KMS-11 (cell line): ENCODE measurements around the gene CD3E.

Experiments used
- H2AFZ ChIP-seq: fragments of 200-600 bp; sonication (generic); 2 replicates; pipeline ENCODE4 v1.6.1; 2016; ENCODE audit warnings: antibody characterized with exemption, mixed run types, low read depth
- H3K27ac ChIP-seq: fragments of 200-600 bp; sonication (generic); 2 replicates; pipeline ENCODE4 v1.6.1; 2016; ENCODE audit warnings: mild to moderate bottlenecking, mixed run types
- H3K27me3 ChIP-seq: fragments of 200-600 bp; sonication (generic); 2 replicates; pipeline ENCODE4 v1.6.1; 2017; ENCODE audit warnings: mild to moderate bottlenecking, low read depth, mixed run types, moderate library complexity; ENCODE audit not compliant: insufficient read depth
- H3K36me3 ChIP-seq: fragments of 200-600 bp; sonication (generic); 2 replicates; pipeline ENCODE4 v1.6.1; 2017; ENCODE audit warnings: mild to moderate bottlenecking, mixed run types; ENCODE audit not compliant: insufficient read depth
- H3K4me1 ChIP-seq: fragments of 200-600 bp; sonication (generic); 2 replicates; pipeline ENCODE4 v1.6.1; 2016; ENCODE audit warnings: mild to moderate bottlenecking, low read depth, mixed run types; ENCODE audit not compliant: poor library complexity, severe bottlenecking
- H3K4me2 ChIP-seq: fragments of 200-600 bp; sonication (generic); 2 replicates; pipeline ENCODE4 v1.7.0; 2016; ENCODE audit warnings: mild to moderate bottlenecking, mixed run types
- H3K4me3 ChIP-seq: fragments of 200-600 bp; sonication (generic); IDR thresholded peaks from 2 replicates; pipeline ENCODE4 v1.6.1; 2017; ENCODE audit warnings: low read depth, low read length, mixed read lengths; ENCODE audit not compliant: insufficient read depth
- H3K79me2 ChIP-seq: fragments of 200-600 bp; sonication (generic); 2 replicates; pipeline ENCODE4 v1.6.1; 2016; ENCODE audit warnings: low read depth, mixed run types; ENCODE audit not compliant: insufficient read depth
- H3K9ac ChIP-seq: fragments of 200-600 bp; sonication (generic); 2 replicates; pipeline ENCODE4 v1.6.1; 2016; ENCODE audit warnings: mild to moderate bottlenecking, mixed run types
- H4K20me1 ChIP-seq: fragments of 200-600 bp; sonication (generic); 2 replicates; pipeline ENCODE4 v1.6.1; 2016; ENCODE audit warnings: mild to moderate bottlenecking, mixed run types; ENCODE audit not compliant: insufficient read depth
- TF ChIP-seq, protein P1 (sequence below): fragments of 200-600 bp; sonication (generic); conservative IDR thresholded peaks from 2 replicates; pipeline ENCODE4 v1.6.1; 2017; ENCODE audit warnings: low read depth, mild to moderate bottlenecking, antibody characterized with exemption, low read length, moderate library complexity, mixed read lengths

CD3E gene

DNA sequence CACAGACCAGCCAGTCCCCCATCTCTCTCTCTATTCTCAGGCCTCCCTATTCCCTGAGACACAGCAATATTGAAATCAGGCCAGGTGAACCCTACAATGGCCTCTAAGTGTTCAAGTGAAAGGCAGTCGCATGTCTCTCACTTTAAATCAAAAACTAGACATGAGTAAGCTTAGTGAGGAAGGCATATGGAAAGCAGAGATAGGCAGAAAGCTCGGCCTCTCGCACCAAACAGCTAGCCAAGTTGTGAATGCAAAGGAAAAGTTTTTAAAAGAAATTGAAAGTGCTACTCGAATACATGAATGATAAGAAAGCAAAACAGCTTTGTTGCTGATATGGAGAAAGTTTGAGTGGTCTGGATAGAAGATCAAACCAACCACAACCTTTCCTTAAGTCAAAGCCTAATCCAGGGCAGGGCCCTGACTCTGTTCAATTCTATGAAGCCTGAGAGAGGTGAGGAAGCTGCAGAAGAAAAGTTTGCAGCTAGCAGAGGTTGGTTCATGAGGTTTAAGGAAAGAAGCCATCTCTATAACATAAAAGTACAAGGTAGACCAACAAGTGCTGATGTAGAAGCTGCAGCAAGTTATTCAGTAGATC lies 20.7 kb upstream of the CD3E start:
- H3K4me2 ChIP-seq, result no peak overlapping the region
- H3K9ac ChIP-seq, result no peak overlapping the region
- TF ChIP-seq, protein P1, sequence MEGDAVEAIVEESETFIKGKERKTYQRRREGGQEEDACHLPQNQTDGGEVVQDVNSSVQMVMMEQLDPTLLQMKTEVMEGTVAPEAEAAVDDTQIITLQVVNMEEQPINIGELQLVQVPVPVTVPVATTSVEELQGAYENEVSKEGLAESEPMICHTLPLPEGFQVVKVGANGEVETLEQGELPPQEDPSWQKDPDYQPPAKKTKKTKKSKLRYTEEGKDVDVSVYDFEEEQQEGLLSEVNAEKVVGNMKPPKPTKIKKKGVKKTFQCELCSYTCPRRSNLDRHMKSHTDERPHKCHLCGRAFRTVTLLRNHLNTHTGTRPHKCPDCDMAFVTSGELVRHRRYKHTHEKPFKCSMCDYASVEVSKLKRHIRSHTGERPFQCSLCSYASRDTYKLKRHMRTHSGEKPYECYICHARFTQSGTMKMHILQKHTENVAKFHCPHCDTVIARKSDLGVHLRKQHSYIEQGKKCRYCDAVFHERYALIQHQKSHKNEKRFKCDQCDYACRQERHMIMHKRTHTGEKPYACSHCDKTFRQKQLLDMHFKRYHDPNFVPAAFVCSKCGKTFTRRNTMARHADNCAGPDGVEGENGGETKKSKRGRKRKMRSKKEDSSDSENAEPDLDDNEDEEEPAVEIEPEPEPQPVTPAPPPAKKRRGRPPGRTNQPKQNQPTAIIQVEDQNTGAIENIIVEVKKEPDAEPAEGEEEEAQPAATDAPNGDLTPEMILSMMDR, result no peak
- H3K27me3 ChIP-seq, result no peaks in the 10 kb centered on the region
- no peaks in the 10 kb centered on the region for H4K20me1 ChIP-seq
- no peak overlapping the region for H2AFZ ChIP-seq
- H3K4me1 ChIP-seq, result peaks cover 14% of the 10 kb centered on the region
- H3K36me3 ChIP-seq, result no peaks in the 10 kb centered on the region
- H3K27ac ChIP-seq, result no peak overlapping the region
- no peak overlapping the region for H3K4me3 ChIP-seq
- H3K79me2 ChIP-seq, result no peaks in the 10 kb centered on the region

DNA sequence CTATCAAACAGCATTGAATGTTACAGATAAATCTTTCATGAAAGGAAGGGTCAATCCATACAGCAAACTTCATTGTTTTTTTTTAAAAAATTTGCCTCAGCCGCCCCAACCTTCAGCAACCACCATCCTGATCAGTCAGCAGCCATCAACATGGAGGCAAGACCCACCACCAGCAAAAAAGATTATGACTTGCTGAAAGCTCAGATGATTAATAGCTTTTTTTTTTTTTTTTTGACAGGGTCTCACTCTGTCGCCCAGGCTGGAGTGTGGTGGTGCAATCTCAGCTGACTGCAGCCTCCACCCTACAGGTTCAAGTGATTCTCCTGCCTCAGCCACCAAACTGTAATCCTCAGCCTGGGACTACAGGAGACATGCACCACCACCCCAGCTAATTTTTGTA lies 18.0 kb upstream of the CD3E start:
- Histone ChIP-seq H3K36me3 (no peaks in the 10 kb centered on the region), H3K4me2 (no peak overlapping the region), H3K4me3 (no peak overlapping the region), H3K4me1 (peaks cover 1% of the 10 kb centered on the region), H3K79me2 (no peaks in the 10 kb centered on the region), H4K20me1 (no peaks in the 10 kb centered on the region), H3K9ac (no peak overlapping the region), H2AFZ (no peak overlapping the region), H3K27me3 (no peaks in the 10 kb centered on the region), H3K27ac (no peak overlapping the region)
- TF ChIP-seq, protein P1, result no peak

DNA sequence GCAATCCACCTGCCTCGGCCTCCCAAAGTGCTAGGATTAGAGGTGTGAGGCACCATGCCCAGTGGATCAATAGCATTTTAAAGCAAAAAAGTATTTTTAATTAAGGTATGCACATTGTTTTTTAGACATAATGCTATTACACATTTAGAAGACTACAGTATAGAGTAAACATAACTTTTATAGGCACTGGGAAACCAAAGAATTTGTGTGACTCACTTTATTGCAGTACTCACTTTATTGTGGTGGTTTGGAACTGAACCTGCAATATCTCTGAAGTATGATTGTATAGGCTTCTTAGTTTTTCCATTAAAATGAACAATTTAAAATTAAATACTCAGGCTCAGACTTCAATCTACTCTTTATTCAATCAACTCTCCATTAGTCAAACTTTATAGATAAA lies 17.5 kb upstream of the CD3E start:
- Histone ChIP-seq H3K4me1 (no peaks in the 10 kb centered on the region), H3K79me2 (no peaks in the 10 kb centered on the region), H3K27ac (no peak overlapping the region), H3K27me3 (no peaks in the 10 kb centered on the region), H3K4me2 (no peak overlapping the region), H3K4me3 (no peak overlapping the region), H2AFZ (no peak overlapping the region), H3K36me3 (no peaks in the 10 kb centered on the region), H3K9ac (no peak overlapping the region), H4K20me1 (no peaks in the 10 kb centered on the region)
- TF ChIP-seq, protein P1, result no peak

DNA sequence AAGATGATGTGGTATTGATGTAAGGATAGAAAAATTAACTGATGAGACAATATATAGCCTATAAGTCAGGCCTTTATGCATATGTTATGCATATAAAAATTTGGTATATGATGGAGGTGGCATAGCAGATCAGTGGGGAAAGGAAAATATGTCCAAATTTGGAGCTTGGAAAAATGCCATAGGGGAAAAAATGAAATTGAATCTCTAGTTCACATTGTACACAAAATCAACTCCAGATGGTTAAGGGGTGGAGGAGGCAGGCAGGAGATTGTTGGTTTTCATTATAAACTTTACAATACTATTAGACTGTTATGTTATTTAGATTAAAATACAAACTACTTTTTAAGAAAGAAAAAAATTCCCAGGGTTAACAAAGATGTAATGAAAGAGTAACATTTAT lies 15.1 kb upstream of the CD3E start:
- no peak overlapping the region for H3K4me3 ChIP-seq
- TF ChIP-seq, protein P1, result no peak
- H3K9ac ChIP-seq, result no peak overlapping the region
- no peaks in the 10 kb centered on the region for H3K27me3 ChIP-seq
- H3K27ac ChIP-seq, result no peak overlapping the region
- H4K20me1 ChIP-seq, result no peaks in the 10 kb centered on the region
- no peaks in the 10 kb centered on the region for H3K36me3 ChIP-seq
- no peak overlapping the region for H3K4me2 ChIP-seq
- no peaks in the 10 kb centered on the region for H3K4me1 ChIP-seq
- H2AFZ ChIP-seq, result no peak overlapping the region
- H3K79me2 ChIP-seq, result no peaks in the 10 kb centered on the region
